ENCODE data around the gene LRRC3C.
A peak's percentile ranks its signal among the peaks of the same experiment; 100 is the strongest.
"Not testable (repeated sequence)": the region's sequence is repeated elsewhere in the genome, so short reads cannot be mapped to it uniquely, and the experiment has no call there.

The LRRC3C gene, protein sequence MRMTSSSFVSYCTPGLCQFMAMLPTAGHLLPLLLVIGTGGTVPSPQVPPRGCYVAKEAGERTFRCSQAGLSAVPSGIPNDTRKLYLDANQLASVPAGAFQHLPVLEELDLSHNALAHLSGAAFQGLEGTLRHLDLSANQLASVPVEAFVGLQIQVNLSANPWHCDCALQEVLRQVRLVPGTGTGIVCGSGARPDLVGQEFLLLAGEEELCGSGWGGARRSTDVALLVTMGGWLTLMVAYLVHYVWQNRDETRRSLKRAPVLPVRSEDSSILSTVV

DNA sequence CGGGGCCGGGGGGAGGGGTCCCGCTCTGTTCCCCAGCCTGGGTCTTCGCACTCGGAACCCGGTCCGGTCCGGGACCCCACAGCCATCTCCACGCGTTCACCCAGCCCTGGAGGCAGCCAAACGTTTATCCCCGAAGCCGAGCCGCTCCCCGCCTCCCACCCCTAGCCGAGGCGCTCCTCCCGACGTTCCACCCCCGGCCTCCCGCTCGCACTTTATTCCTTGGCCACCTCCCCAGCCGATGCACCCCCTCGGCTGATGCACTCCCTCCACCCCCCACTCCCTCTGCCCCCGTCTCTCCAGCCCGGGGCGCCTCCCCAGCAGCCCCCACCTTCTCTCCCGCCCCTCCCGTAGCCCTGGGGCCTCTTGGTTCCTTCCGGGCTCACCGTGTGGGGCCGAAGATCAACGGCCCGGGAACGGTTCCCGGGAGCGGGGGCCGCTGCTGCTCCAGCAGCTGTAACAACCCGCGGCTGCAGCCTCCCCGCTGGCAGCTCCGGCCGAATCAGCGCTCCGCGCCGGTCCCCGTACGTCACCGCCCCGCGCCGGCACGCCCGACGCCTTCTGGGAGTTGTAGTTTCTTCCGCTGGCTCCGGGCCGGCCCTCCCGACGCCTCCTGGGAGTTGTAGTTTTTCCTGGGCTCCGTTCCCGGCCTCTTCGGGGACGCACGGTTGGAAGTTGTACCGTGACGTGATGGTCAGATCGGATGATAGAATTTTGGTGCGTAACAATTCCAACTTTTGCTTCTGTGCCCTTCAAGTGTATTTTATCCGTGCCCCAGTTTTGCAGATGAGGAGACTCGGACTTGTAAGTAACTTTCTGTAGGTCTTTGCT is at the start of gene LRRC3C, which contains the start of gene ORMDL3:
Gene LRRC3C, plus strand, starts transcription at position 632 of the 828 bp plus-strand sequence. CDS start 13,792 bp downstream, outside the sequence.
Gene ORMDL3, minus strand, starts transcription at position 501 of the 828 bp plus-strand sequence. CDS start 3,398 bp downstream, outside the sequence.
- H3K9me3 ChIP-seq (ENCODE audit: control insufficient read depth, insufficient read depth, low read depth, low read length) = no peaks in the 10 kb centered on the region
- peak within 1 kb of the TSS; percentile 73 for H3K9ac ChIP-seq (ENCODE audit: low read length)
- H3K27me3 ChIP-seq (ENCODE audit: control insufficient read depth, insufficient read depth, low read length) = no peaks in the 10 kb centered on the region
- peak within 1 kb of the TSS; percentile 69; the same call in 1 of the 2 replicates for H3K27ac ChIP-seq (ENCODE audit: low read depth, low read length)
- peak within 1 kb of the TSS; percentile 71 for H3K4me3 ChIP-seq (ENCODE audit: low read depth, low read length)
- H3K36me3 ChIP-seq (ENCODE audit: control insufficient read depth, insufficient read depth, low read length) = peaks cover 18% of the 10 kb centered on the region
- peaks cover 25% of the 10 kb centered on the region for H3K4me1 ChIP-seq (ENCODE audit: control insufficient read depth, insufficient read depth, low read length)

DNA sequence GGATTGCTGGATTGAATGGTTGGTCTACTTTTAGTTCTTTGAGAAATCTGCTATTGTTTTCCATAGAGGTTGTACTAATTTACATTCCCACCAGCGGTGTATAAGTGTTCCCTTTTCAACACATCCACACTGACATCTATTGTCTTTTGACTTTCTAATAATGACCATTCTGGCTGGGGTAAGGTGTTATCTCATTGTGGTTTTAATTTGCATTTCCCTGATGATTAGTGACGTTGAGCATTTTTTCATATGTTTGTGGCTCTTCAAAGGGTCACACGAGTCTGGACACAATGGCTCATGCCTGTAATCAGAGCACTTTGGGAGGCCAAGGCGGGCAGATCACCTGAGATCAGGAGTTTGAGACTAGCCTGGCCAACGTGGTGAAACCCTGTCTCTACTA is 41.4 kb upstream of the LRRC3C start:
- H3K4me1 ChIP-seq (ENCODE audit: control insufficient read depth, insufficient read depth, low read length); H3K9ac ChIP-seq (ENCODE audit: low read length); H3K36me3 ChIP-seq (ENCODE audit: control insufficient read depth, insufficient read depth, low read length); H3K27me3 ChIP-seq (ENCODE audit: control insufficient read depth, insufficient read depth, low read length); H3K27ac ChIP-seq (ENCODE audit: low read depth, low read length); H3K9me3 ChIP-seq (ENCODE audit: control insufficient read depth, insufficient read depth, low read depth, low read length); H3K4me3 ChIP-seq (ENCODE audit: low read depth, low read length): not testable (repeated sequence)

DNA sequence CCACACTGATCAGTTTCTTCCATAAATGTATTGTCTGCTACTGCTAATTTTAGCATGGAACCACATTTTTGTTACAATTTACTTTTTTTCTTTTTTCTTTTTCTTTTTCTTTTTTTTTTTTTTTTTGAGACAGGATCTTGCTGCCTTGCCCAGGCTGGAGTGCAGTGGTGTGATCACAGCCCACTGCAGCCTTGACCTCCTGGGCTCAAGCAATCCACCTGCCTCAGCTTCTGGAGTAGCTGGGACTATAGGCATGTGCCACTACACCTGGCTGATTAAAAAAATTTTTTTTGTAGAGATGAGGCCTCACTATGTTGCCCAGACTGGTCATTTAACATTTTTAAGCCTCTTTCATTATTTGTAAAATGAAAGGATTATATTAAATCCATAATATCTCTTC is 40.5 kb upstream of the LRRC3C start:
- H3K9ac ChIP-seq (ENCODE audit: low read length) = no peak overlapping the region
- H3K36me3 ChIP-seq (ENCODE audit: control insufficient read depth, insufficient read depth, low read length) = no peaks in the 10 kb centered on the region
- H3K27ac ChIP-seq (ENCODE audit: low read depth, low read length) = no peak overlapping the region
- H3K4me1 ChIP-seq (ENCODE audit: control insufficient read depth, insufficient read depth, low read length) = no peaks in the 10 kb centered on the region
- no peaks in the 10 kb centered on the region for H3K27me3 ChIP-seq (ENCODE audit: control insufficient read depth, insufficient read depth, low read length)
- no peaks in the 10 kb centered on the region for H3K9me3 ChIP-seq (ENCODE audit: control insufficient read depth, insufficient read depth, low read depth, low read length)
- no peak overlapping the region for H3K4me3 ChIP-seq (ENCODE audit: low read depth, low read length)

DNA sequence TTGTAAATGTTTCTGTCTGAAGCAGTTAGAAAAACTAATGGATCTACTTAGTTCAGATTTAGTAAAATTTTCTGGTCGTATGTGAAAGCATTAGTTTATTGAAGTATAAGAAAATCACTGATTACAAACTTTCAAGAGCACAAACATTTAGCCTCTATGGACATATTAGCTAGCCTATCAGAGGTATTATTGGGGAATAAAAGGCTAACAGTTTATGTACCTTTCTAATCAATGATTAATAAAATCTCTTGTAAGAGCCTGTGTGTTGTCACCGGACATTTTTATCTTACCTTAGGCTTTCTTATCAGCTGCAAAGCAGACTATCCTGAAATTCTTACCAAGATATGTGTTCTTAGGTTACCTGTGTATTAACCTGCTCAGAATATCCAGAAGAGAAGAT is 38.3 kb upstream of the LRRC3C start:
- Histone ChIP-seq H3K36me3 (ENCODE audit: control insufficient read depth, insufficient read depth, low read length) (no peaks in the 10 kb centered on the region), H3K9ac (ENCODE audit: low read length) (no peak overlapping the region), H3K4me3 (ENCODE audit: low read depth, low read length) (no peak overlapping the region), H3K27me3 (ENCODE audit: control insufficient read depth, insufficient read depth, low read length) (peaks cover 10% of the 10 kb centered on the region), H3K4me1 (ENCODE audit: control insufficient read depth, insufficient read depth, low read length) (no peaks in the 10 kb centered on the region), H3K9me3 (ENCODE audit: control insufficient read depth, insufficient read depth, low read depth, low read length) (no peaks in the 10 kb centered on the region), H3K27ac (ENCODE audit: low read depth, low read length) (no peak overlapping the region)

DNA sequence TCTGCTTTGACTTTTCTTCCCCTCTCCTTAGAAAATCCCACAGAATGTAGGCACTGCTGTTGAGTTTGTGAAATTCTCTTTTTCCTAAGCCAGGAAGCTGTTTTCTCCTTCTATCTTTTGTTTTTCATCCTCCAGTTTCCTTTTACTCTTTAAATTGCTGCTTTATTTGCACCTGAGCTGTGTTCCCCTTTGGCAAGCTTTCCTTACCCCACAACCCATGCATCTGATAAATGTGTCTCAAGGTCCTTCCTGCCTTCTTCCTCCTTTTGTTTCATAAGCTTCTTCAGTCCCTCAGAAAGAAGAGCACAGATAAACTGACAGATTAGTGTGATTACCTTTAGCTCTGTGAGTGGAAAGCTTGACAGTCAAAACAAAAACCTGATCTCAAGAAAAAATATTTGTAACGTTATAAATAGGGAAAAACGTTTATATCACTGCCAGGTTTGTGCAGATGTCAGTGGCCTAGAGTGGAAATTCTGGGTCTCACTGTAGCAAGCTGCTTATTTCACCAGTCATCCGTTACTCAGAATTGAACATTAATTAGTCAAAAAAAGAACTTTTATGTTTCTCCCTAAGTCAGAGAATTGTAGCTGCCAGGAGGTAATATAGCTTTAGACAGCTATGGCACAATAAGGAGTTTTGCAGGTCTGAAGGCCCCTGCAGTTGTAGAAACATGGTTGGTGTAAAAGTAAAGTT is 32.7 kb upstream of the LRRC3C start:
- Histone ChIP-seq H3K36me3 (ENCODE audit: control insufficient read depth, insufficient read depth, low read length) (no peaks in the 10 kb centered on the region), H3K4me1 (ENCODE audit: control insufficient read depth, insufficient read depth, low read length) (no peaks in the 10 kb centered on the region), H3K27me3 (ENCODE audit: control insufficient read depth, insufficient read depth, low read length) (peaks cover 10% of the 10 kb centered on the region), H3K9ac (ENCODE audit: low read length) (no peak overlapping the region), H3K27ac (ENCODE audit: low read depth, low read length) (no peak overlapping the region), H3K4me3 (ENCODE audit: low read depth, low read length) (no peak overlapping the region), H3K9me3 (ENCODE audit: control insufficient read depth, insufficient read depth, low read depth, low read length) (no peaks in the 10 kb centered on the region)

DNA sequence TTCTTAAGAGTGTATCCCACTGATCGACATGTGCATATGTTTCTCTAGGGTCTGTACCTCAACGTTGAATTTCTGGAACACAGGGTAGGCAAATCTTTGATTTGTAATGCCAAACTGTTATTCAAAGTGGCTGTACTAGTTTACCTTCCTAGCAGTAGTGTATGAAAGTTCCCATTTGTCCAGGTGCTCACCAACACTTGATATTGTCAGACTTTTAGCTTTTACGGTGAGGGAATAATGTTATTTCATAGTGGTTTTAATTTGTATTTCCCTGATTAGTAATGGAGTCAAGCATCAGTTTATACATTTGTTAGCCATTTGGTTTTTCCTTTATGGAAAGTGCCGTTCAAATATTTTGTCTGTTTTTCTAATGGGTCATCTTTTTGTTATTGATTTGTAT is 29.4 kb upstream of the LRRC3C start:
- Histone ChIP-seq H3K27me3 (ENCODE audit: control insufficient read depth, insufficient read depth, low read length) (peaks cover under 1% of the 10 kb centered on the region; the same call in 1 of the 2 replicates), H3K27ac (ENCODE audit: low read depth, low read length) (no peak overlapping the region), H3K36me3 (ENCODE audit: control insufficient read depth, insufficient read depth, low read length) (no peaks in the 10 kb centered on the region), H3K9ac (ENCODE audit: low read length) (no peak overlapping the region), H3K4me1 (ENCODE audit: control insufficient read depth, insufficient read depth, low read length) (no peaks in the 10 kb centered on the region), H3K9me3 (ENCODE audit: control insufficient read depth, insufficient read depth, low read depth, low read length) (no peaks in the 10 kb centered on the region), H3K4me3 (ENCODE audit: low read depth, low read length) (no peak overlapping the region)

DNA sequence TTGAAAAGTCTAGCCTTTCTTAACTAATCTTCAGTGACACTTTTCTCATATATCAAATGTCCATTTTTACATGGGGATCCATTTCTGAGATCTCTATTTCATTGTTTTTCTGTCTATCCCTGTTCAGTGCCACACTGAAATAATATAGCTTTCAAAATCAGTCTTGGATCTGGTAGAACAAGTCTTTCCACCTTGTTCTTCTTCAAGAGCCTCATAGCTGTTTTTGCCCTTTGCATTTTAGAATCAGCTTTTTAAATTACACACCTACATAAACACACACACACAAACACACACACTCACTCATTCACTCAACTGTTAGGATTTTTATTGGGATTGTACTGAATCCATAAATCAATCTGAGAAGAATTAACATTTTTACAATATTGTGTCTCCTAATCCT is 28.3 kb upstream of the LRRC3C start:
- Histone ChIP-seq H3K4me3 (ENCODE audit: low read depth, low read length) (no peak overlapping the region), H3K9me3 (ENCODE audit: control insufficient read depth, insufficient read depth, low read depth, low read length) (no peaks in the 10 kb centered on the region), H3K4me1 (ENCODE audit: control insufficient read depth, insufficient read depth, low read length) (no peaks in the 10 kb centered on the region), H3K27me3 (ENCODE audit: control insufficient read depth, insufficient read depth, low read length) (no peaks in the 10 kb centered on the region), H3K36me3 (ENCODE audit: control insufficient read depth, insufficient read depth, low read length) (0 out of 2 replicates have a peak, but pooled peaks cover 2% of the 10 kb centered on the region), H3K9ac (ENCODE audit: low read length) (no peak overlapping the region), H3K27ac (ENCODE audit: low read depth, low read length) (no peak overlapping the region)

DNA sequence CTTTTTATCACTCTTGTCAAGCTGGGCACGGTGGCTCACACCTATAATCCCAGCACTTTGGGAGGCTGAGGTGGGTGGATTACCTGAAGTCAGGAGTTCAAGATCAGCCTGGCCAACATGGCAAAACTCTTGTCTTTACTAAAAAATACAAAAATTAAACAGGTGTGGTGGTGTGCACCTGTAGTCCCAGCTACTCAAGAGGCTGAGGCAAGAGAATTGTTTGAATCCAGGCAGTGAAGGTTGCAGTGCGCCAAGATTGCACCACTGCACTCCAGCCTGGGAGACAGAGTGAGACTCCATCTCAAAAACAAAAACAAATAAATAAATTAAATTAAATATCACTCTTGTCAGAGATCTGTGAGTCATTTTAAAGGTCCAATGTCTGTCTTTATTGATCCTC is 25.5 kb upstream of the LRRC3C start:
- H3K36me3 ChIP-seq (ENCODE audit: control insufficient read depth, insufficient read depth, low read length); H3K4me1 ChIP-seq (ENCODE audit: control insufficient read depth, insufficient read depth, low read length); H3K9ac ChIP-seq (ENCODE audit: low read length); H3K27ac ChIP-seq (ENCODE audit: low read depth, low read length); H3K4me3 ChIP-seq (ENCODE audit: low read depth, low read length); H3K27me3 ChIP-seq (ENCODE audit: control insufficient read depth, insufficient read depth, low read length); H3K9me3 ChIP-seq (ENCODE audit: control insufficient read depth, insufficient read depth, low read depth, low read length): not testable (repeated sequence)

DNA sequence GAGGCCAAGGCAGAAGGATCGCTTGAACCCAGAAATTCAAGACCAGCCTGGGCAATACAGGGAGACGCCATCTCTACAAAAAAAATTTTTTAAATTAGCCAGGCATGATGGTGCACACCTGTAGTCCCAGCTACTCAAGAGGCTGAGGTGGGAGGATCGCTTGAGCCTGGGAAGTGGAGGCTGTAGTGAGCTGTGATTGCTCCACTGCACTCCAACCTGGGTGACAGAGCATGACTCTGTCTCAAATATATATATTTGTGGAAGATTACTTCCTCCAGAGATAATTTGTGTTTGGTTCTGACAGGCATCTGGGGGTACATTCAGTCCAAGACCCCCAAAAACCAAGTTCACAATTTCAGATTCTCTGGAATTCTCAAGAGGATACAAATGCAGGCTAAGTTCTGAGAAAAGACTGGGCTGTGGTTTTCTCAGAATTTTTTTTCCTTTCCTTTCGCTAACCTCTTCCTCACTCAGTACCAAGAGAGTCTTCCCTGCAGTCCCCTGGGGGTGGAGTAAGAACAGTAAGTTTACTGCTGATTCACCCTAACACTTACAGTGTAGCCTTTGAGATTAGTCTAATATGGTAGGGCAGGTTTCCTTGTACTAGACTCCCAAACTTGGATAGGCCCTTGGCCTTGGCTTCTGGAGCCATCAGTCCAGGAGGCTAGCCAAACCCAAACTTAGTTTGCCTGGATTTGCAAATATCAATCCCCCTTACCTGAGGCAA is 24.2 kb upstream of the LRRC3C start:
- H3K4me3 ChIP-seq (ENCODE audit: low read depth, low read length) = no peak overlapping the region
- H3K9ac ChIP-seq (ENCODE audit: low read length) = no peak overlapping the region
- H3K36me3 ChIP-seq (ENCODE audit: control insufficient read depth, insufficient read depth, low read length) = peaks cover 2% of the 10 kb centered on the region; the same call in 1 of the 2 replicates
- no peaks in the 10 kb centered on the region for H3K4me1 ChIP-seq (ENCODE audit: control insufficient read depth, insufficient read depth, low read length)
- H3K9me3 ChIP-seq (ENCODE audit: control insufficient read depth, insufficient read depth, low read depth, low read length) = no peaks in the 10 kb centered on the region
- H3K27me3 ChIP-seq (ENCODE audit: control insufficient read depth, insufficient read depth, low read length) = no peaks in the 10 kb centered on the region
- H3K27ac ChIP-seq (ENCODE audit: low read depth, low read length) = no peak overlapping the region

DNA sequence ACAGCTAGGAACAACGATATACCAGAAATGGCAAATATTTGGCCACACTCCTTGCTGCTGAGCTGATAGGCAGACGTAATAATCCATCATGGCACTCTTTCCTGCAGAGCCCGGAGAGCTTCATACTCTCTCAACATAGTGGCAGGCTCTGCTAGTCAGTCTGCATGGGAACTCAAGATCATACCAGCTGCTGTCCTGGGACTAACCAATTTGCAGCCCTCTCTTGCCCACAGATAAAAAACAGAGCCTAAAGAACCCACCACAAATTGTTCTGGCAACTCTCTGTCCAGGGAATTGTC is 22.6 kb upstream of the LRRC3C start:
- Histone ChIP-seq H3K9ac (ENCODE audit: low read length) (no peak overlapping the region), H3K27ac (ENCODE audit: low read depth, low read length) (no peak overlapping the region), H3K9me3 (ENCODE audit: control insufficient read depth, insufficient read depth, low read depth, low read length) (no peaks in the 10 kb centered on the region), H3K4me1 (ENCODE audit: control insufficient read depth, insufficient read depth, low read length) (no peaks in the 10 kb centered on the region), H3K36me3 (ENCODE audit: control insufficient read depth, insufficient read depth, low read length) (peaks cover 2% of the 10 kb centered on the region; the same call in 1 of the 2 replicates), H3K27me3 (ENCODE audit: control insufficient read depth, insufficient read depth, low read length) (no peaks in the 10 kb centered on the region), H3K4me3 (ENCODE audit: low read depth, low read length) (no peak overlapping the region)
